GM18498 (cell line): ENCODE measurements around the gene NUP153.
"Not testable (repeated sequence)": the region's sequence is repeated elsewhere in the genome, so short reads cannot be mapped to it uniquely, and the experiment has no call there.

Experiments used
- ATAC-seq: cut with Tn5 transposase; IDR thresholded peaks from one replicate; pipeline ENCODE4 v1.9.1; 2021; ENCODE audit warnings: mild to moderate bottlenecking, moderate library complexity; ENCODE audit not compliant: unreplicated experiment

NUP153 gene

GRCh38 chr6:17714879-17715851, 8.4 kb upstream of the NUP153 start:
- ATAC-seq: peak; percentile 85

- ATAC-seq: no peak
These were observed 7.5 kb upstream of the NUP153 start for GRCh38 chr6:17714177-17714576.

- no peak for ATAC-seq
These were observed 5.9 kb upstream of the NUP153 start for GRCh38 chr6:17712576-17712975.

- ATAC-seq: no peak
These were observed 3.6 kb upstream of the NUP153 start for GRCh38 chr6:17710331-17710730.

- no peak for ATAC-seq
These were observed 2.8 kb upstream of the NUP153 start for GRCh38 chr6:17709476-17709875.

DNA sequence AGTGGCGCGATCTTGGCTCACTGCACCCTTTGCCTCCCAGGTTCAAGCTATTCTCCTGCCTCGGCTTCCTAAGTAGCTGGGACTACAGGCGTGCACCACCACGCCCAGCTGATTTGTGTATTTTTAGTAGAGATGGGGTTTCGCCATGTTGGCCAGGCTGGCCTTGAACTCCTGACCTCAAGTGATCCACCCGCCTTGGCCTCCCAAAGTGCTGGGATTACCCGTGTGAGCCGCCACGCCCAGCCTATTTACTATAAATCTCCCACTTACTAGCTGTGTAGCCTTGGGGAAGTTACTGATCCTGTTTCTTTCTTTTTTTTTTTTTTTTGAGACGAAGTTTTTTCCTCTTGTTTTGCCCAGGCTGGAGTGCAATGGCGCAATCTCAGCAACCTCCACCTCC, 1.3 kb upstream of the NUP153 start:
- ATAC-seq: not testable (repeated sequence)

DNA sequence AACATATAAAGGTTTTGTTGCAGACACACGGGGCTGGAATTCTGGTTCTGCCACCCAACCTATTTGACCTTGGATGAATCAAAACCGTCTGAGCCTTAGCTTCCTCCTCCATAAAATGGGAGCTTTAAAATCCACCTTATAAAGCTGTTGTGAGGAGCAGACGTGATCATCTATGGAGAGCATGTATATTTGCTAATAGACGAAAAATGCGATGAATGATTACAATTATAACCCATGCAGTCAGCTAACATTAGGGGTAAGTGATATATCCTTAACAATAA, 586 bp upstream of the NUP153 start:
- no peak for ATAC-seq

GRCh38 chr6:17705778-17706579, 746 bp downstream of the NUP153 start:
- peak; percentile 66 for ATAC-seq

- ATAC-seq: no peak
These were observed 1.3 kb downstream of the NUP153 start for GRCh38 chr6:17705428-17705777.

GRCh38 chr6:17703256-17703694, 3.5 kb downstream of the NUP153 start:
- no peak for ATAC-seq

DNA sequence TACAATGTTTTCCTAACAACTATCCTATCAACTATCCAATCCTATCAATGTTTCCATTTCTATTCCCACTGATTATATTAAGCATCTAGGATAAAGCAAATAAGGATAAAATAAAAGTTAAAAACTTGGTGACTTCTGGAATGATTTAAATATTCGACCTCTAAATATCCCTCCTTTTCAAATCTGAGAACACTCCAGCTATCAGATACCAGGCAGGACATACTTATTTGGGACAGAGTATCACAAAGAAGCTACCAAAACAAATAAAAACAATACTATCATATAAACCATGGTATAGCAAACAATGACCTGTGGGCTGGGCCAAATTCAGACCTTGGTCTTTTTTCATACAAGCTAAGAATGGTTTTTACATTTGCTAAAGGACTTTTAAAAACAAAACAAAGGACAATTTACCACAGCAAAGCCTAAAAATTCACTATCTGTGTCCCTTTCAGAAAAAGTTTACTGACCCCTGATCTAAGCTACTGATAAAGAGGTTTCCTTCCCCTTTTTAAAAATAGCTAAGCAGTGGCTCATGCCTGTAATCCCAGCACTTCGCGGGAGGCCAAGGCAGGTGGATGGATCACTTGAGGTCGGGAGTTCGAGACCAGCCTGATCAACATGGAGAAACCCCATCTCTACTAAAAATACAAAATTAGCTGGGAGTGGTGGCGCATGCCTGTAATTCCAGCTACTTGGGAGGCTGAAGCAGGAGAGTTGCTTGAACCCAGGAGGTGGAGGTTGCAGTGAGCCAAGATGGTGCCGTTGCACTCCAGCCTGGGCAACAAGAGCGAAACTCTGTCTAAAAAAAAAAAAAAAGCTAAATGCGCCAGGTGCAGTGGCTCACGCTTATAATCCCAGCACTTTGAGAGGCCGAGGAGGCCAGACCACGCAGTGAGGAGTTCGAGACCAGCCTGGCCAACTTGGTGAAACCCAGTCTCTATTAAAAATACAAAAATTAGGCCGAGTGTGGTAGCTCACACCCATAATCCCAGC, 6.0 kb downstream of the NUP153 start:
- ATAC-seq: no peak

- ATAC-seq: no peak
These were observed 14.7 kb downstream of the NUP153 start for GRCh38 chr6:17691925-17692538.

GRCh38 chr6:17688481-17688880, 18.2 kb downstream of the NUP153 start:
- ATAC-seq: no peak

DNA sequence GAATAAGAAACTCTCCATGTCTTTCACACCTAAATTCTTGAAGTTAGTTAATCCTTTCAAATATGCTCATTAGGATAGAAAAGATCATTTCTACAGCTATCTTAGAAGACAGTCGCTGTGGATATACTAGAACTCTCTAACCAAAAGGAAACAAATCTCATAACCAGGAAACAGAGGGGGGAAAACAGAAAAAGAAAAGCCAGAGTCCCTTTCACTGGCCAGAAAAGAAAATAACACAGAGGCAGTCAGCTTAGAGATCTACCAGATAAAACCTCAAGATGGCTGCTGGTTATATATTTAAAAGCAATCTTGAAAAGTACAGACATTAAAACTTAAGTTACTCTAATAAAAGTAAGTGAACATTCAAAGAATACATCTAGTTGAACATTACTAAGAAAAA, 19.6 kb downstream of the NUP153 start:
- no peak for ATAC-seq

- ATAC-seq: no peak
These were observed 22.6 kb downstream of the NUP153 start for GRCh38 chr6:17684134-17684533.

GRCh38 chr6:17683428-17683827, 23.3 kb downstream of the NUP153 start:
- ATAC-seq: no peak

DNA sequence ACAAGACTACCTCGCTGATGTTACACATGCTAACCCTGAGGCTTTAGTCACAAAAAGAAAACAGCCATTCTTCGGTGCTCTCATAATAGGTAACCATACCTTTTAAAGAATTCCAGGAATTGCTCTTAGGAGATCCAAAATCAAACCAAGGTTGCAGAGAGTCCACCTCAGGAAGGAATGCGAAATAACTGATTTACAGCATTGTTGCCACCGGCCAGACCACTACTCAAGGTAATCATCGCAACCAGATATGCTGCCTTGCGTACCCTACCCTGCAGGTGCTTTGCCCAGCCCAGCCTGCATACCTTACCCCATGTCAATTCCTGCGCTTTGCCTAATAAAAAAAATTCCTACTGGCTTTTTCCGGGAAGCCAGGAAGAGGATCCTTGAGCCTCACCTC, 27.0 kb downstream of the NUP153 start:
- no peak for ATAC-seq

- ATAC-seq: no peak
These were observed 29.1 kb downstream of the NUP153 start for GRCh38 chr6:17677602-17678001.

DNA sequence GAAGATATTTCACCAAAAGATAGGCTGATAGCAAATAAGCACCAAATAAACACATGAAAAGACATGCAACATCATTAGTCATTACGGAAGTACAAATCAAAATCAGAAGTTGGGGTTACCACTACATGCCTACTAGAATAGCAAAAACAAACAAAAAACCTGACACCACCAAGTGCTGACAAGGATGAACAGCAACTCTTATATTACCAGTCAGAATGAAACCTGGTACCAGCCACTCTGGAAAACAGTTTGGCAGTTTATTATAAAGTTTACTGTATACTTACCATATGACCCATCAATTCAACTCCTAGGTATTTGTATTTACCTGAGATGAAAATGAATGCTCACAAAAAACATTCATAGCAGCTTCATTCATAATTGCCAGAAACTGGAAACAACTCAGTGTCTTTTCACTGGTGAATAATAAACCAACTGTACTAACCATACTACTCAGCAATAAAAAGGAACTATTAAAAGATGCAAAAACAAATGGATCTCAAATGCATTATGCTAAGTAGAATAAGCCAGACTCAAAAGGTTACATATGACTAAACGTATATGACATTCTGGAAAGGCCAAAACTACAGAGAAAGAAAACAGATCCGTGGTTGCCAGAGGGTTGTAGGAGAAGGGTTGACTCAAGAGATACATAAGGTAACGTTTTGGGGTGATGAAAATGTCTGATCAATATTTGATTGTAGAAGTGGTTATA, 33.0 kb downstream of the NUP153 start:
- ATAC-seq: peak; percentile 44
